Measurements from ENCODE around the gene DAZAP2. TPM values are rescaled to one million over a fixed set of nuclear protein-coding genes. Genes with fewer than 3 reads are reported as not detected.

DAZAP2 gene
- total and polyA plus RNA-seq, 2 of the 13 experiments (the other 11 are each of a cell fraction or from before 2014, with no cell fraction given) = 64.5 to 222 TPM

GRCh38 chr12:51265024-51265423, 26.4 kb downstream of the DAZAP2 start (continued):
- no peak for TF ChIP-seq MAF1 (CRISPR knock-in tag; IDR thresholded peaks at IDR 0.05; ENCODE audit: borderline replicate concordance)
- no peak for TF ChIP-seq ZNF709 (CRISPR knock-in tag; IDR thresholded peaks at IDR 0.05)

GRCh38 chr12:51269174-51270066, 30.8 kb downstream of the DAZAP2 start:
- DNase-seq (ENCODE audit: low spot score) = peak; percentile 54
- Histone ChIP-seq H2AFZ (ENCODE audit: low read length) (peak overlapping the region; percentile 71), H3K79me2 (ENCODE audit: insufficient read depth, low read length) (no peaks in the 10 kb centered on the region), H3K4me2 (ENCODE audit: low read depth, low read length) (peak overlapping the region; percentile 93), H4K20me1 (ENCODE audit: insufficient read depth, low read length) (no peaks in the 10 kb centered on the region), H3K27ac (ENCODE audit: extremely low read length, insufficient read depth, low read length) (peak overlapping the region; percentile 36), H3K36me3 (replicated peaks in 1 of 2; ENCODE audit: control insufficient read depth in 1 of 2, insufficient read depth in 2 of 2, low read length in 2 of 2) (no peaks in the 10 kb centered on the region; a peak in 1 of 5 replicates), H3K27me3 (ENCODE audit: control insufficient read depth in 1 of 2, insufficient read depth in 2 of 2, low read length in 2 of 2) (no peaks in the 10 kb centered on the region), H3K9ac (ENCODE audit: insufficient read depth, low read depth, low read length) (peak overlapping the region; percentile 55), H3K4me1 (ENCODE audit: insufficient read depth, low read length) (peaks cover 27% of the 10 kb centered on the region), H3K9me3 (ENCODE audit: low read length) (no peaks in the 10 kb centered on the region), H3K4me3 (replicated peaks in 1 of 3; ENCODE audit: insufficient read depth in 1 of 3, low read depth in 2 of 3, low read length in 3 of 3) (peak overlapping the region; percentile 67 to 78 (median 69))
- WGBS (ENCODE audit: low lambda C conversion rate) = 35% methylated on average over 4 of the region's 59 CpGs
- intact Hi-C loops (cut with micrococcal nuclease; ENCODE audit: unreplicated experiment) (loop anchor here (1.0 kb wide), 1 partner anchor 72 kb away; no protein-coding TSS in a partner anchor), in situ Hi-C loops (cut with HindIII; ENCODE audit: extremely low pct_ligation_motif_present, low pct_unique_long_range_greater_than_20kb) (loop anchor here (5.0 kb wide), 1 partner anchor 73 kb away; no protein-coding TSS in a partner anchor)
- CTCF ChIA-PET (ENCODE audit: low intra/inter-chr PET ratio, low total read pairs) = interaction anchor here (2.7 kb wide), 1 partner anchor 72 kb away, joined by 22 read pairs; no protein-coding TSS in a partner anchor
- FAIRE-seq = no peak
- ATAC-seq = peak; percentile 91
- BruUV-seq (replicated peaks) = no TSS peak
- POLR2A ChIA-PET = interaction anchor here (0.6 to 2.4 kb wide), 4 partner anchors 31 to 97 kb away, joined by 3 to 20 read pairs (median 10); partner anchors contain the start of genes DAZAP2 and POU6F1
- no peak for TF ChIP-seq BATF2 (CRISPR knock-in tag; IDR thresholded peaks at IDR 0.05)
- TF ChIP-seq ZNF781 (CRISPR knock-in tag; IDR thresholded peaks at IDR 0.05; ENCODE audit: borderline replicate concordance, not compliant biosample characterization) = no peak
- TF ChIP-seq PRMT3 (CRISPR knock-in tag; IDR thresholded peaks at IDR 0.05; ENCODE audit: borderline replicate concordance, low read depth) = no peak
- TF ChIP-seq FOXM1 (CRISPR knock-in tag; IDR thresholded peaks at IDR 0.05) = no peak
- TF ChIP-seq ZNF879 (CRISPR knock-in tag; IDR thresholded peaks at IDR 0.05) = 0 out of 2 replicates have a peak, but pooled peaks have one; percentile 52
- TF ChIP-seq, protein P1, sequence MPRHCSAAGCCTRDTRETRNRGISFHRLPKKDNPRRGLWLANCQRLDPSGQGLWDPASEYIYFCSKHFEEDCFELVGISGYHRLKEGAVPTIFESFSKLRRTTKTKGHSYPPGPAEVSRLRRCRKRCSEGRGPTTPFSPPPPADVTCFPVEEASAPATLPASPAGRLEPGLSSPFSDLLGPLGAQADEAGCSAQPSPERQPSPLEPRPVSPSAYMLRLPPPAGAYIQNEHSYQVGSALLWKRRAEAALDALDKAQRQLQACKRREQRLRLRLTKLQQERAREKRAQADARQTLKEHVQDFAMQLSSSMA (CRISPR knock-in tag; IDR thresholded peaks at IDR 0.05) = peak; percentile 49; the same call in 1 of the 2 replicates
- TF ChIP-seq, protein P2, sequence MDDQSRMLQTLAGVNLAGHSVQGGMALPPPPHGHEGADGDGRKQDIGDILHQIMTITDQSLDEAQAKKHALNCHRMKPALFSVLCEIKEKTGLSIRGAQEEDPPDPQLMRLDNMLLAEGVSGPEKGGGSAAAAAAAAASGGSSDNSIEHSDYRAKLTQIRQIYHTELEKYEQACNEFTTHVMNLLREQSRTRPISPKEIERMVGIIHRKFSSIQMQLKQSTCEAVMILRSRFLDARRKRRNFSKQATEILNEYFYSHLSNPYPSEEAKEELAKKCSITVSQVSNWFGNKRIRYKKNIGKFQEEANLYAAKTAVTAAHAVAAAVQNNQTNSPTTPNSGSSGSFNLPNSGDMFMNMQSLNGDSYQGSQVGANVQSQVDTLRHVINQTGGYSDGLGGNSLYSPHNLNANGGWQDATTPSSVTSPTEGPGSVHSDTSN (CRISPR knock-in tag; IDR thresholded peaks at IDR 0.05; ENCODE audit: borderline replicate concordance) = no peak
- TF ChIP-seq TOPORS (CRISPR knock-in tag; IDR thresholded peaks at IDR 0.05) = no peak
- TF ChIP-seq, protein P3, sequence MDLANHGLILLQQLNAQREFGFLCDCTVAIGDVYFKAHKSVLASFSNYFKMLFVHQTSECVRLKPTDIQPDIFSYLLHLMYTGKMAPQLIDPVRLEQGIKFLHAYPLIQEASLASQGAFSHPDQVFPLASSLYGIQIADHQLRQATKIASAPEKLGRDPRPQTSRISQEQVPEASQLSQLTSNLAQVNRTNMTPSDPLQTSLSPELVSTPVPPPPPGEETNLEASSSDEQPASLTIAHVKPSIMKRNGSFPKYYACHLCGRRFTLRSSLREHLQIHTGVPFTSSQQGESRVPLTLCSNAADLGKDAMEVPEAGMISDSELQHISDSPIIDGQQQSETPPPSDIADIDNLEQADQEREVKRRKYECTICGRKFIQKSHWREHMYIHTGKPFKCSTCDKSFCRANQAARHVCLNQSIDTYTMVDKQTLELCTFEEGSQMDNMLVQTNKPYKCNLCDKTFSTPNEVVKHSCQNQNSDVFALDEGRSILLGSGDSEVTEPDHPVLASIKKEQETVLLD (CRISPR knock-in tag; IDR thresholded peaks at IDR 0.05; ENCODE audit: low read depth) = no peak
- no peak for TF ChIP-seq ZNF629 (CRISPR knock-in tag; conservative IDR thresholded peaks at IDR 0.05)
- TF ChIP-seq CHCHD3 (CRISPR knock-in tag; IDR thresholded peaks at IDR 0.05) = no peak
- TF ChIP-seq FOXA1 (IDR thresholded peaks at IDR 0.05) = no peak
- no peak for TF ChIP-seq FOXA1 (CRISPR knock-in tag; IDR thresholded peaks at IDR 0.05)
- no peak for TF ChIP-seq ZNF513 (CRISPR knock-in tag; conservative IDR thresholded peaks at IDR 0.05)

Measured in HepG2 (cell line).